ENCODE data around the gene PNMA5.

PNMA5 gene

GRCh38 chrX:152945021-152945979 is 48.6 kb downstream of the PNMA5 start:
- Histone ChIP-seq H3K9ac (no peak overlapping the region), H3K36me3 (no peaks in the 10 kb centered on the region), H3K27ac (no peak overlapping the region), H3K4me2 (no peak overlapping the region), H3K9me3 (replicated peaks in 1 of 11) (peaks cover 0 to 12% (median 0%) of the 10 kb centered on the region in 11 experiments; a peak in 5 of 22 replicates), H4K20me1 (peaks cover 0 to 21% (median 0%) of the 10 kb centered on the region in 11 experiments; a peak in 8 of 22 replicates), H3K27me3 (peaks cover 81 to 99% (median 93%) of the 10 kb centered on the region in 11 experiments), H3K4me1 (peaks cover 0 to 18% (median 7%) of the 10 kb centered on the region in 10 experiments; a peak in 9 of 20 replicates), H3K4me3 (no peak overlapping the region)
- no peak for TF ChIP-seq Cebpa-rat (IDR thresholded peaks at IDR 0.05)

GRCh38 chrX:152943826-152944225 is 50.1 kb downstream of the PNMA5 start:
- Histone ChIP-seq H3K27me3 (peaks cover 79 to 98% (median 92%) of the 10 kb centered on the region in 11 experiments), H3K4me2 (no peak overlapping the region), H4K20me1 (peaks cover 0 to 14% (median 0%) of the 10 kb centered on the region in 11 experiments; a peak in 5 of 22 replicates), H3K36me3 (no peaks in the 10 kb centered on the region), H3K27ac (no peak overlapping the region), H3K4me1 (peaks cover 0 to 18% (median 7%) of the 10 kb centered on the region in 10 experiments; a peak in 9 of 20 replicates), H3K4me3 (no peak overlapping the region), H3K9ac (no peak overlapping the region), H3K9me3 (replicated peaks in 1 of 11) (peaks cover 0 to 12% (median 0%) of the 10 kb centered on the region in 11 experiments; a peak in 5 of 22 replicates)
- TF ChIP-seq Cebpa-rat (IDR thresholded peaks at IDR 0.05): no peak

- peaks cover 0 to 25% (median 0%) of the 10 kb centered on the region in 11 experiments; a peak in 6 of 22 replicates for H4K20me1 ChIP-seq
- H3K27me3 ChIP-seq: peaks cover 79 to 98% (median 92%) of the 10 kb centered on the region in 11 experiments
- H3K27ac ChIP-seq: peak overlapping the region; percentile 70 to 86 (median 82)
- H3K36me3 ChIP-seq: no peaks in the 10 kb centered on the region
- peaks cover 0 to 12% (median 0%) of the 10 kb centered on the region in 11 experiments; a peak in 5 of 22 replicates for H3K9me3 ChIP-seq (replicated peaks in 1 of 11)
- peak overlapping the region; percentile 75 to 88 (median 82) for H3K9ac ChIP-seq
- TF ChIP-seq Cebpa-rat (IDR thresholded peaks at IDR 0.05): no peak
- peaks cover 0 to 18% (median 7%) of the 10 kb centered on the region in 10 experiments; a peak in 9 of 20 replicates for H3K4me1 ChIP-seq
- peak overlapping the region; percentile 58 to 84 (median 76) for H3K4me2 ChIP-seq
- H3K4me3 ChIP-seq: peak overlapping the region; percentile 54 to 75 (median 63)
Observed at GRCh38 chrX:152942077-152942442, 51.9 kb downstream of the PNMA5 start.

GRCh38 chrX:152941328-152942076 is 52.4 kb downstream of the PNMA5 start:
- Histone ChIP-seq H3K27ac (peak overlapping the region; percentile 70 to 86 (median 82)), H3K4me1 (peaks cover 0 to 18% (median 7%) of the 10 kb centered on the region in 10 experiments; a peak in 9 of 20 replicates), H3K9ac (peak overlapping the region; percentile 75 to 88 (median 82)), H3K36me3 (no peaks in the 10 kb centered on the region), H3K27me3 (peaks cover 79 to 98% (median 92%) of the 10 kb centered on the region in 11 experiments), H3K4me3 (peak overlapping the region; percentile 54 to 75 (median 63)), H3K9me3 (replicated peaks in 1 of 11) (peaks cover 0 to 12% (median 0%) of the 10 kb centered on the region in 11 experiments; a peak in 5 of 22 replicates), H4K20me1 (peaks cover 0 to 30% (median 0%) of the 10 kb centered on the region in 11 experiments; a peak in 6 of 22 replicates), H3K4me2 (peak overlapping the region; percentile 71 to 84 (median 76))
- no peak for TF ChIP-seq Cebpa-rat (IDR thresholded peaks at IDR 0.05)

Data from BLaER1 treated with 17β-estradiol and CSF1 and Interleukin-3, amounts not matched to agents 10 nM and 100 nM (cell line).